K562 (cell line): ENCODE results near the gene RARG. TPM values are rescaled to one million over a fixed set of nuclear protein-coding genes. Genes with fewer than 3 reads are reported as not detected.

Experiments
- ATF3 ChIP-seq, 2 experiments: fragments of 450-650 bp in 1 of 2; sonication (generic) in 1 of 2; formaldehyde crosslinking in 1 of 2; IDR thresholded peaks in 1 of 2; conservative IDR thresholded peaks in 1 of 2; 2 replicates each; pipeline versions ENCODE4 v1.6.1 to v1.8.1; 2016 to 2023; ENCODE audit warnings: mild to moderate bottlenecking in 2 of 2, moderate library complexity in 2 of 2, inconsistent platforms in 1 of 2, missing genetic modification reagents in 1 of 2
- MXI1 ChIP-seq: IDR thresholded peaks from 2 replicates; pipeline ENCODE4 v1.6.1; 2011; ENCODE audit warnings: low read depth, mild to moderate bottlenecking, improper control_type of control experiment, low read length
- MYC ChIP-seq, 2 experiments: fragments of 250-450 bp in 1 of 2; sonication (Bioruptor Pico) in 1 of 2; IDR thresholded peaks; 2 replicates each; pipeline versions ENCODE4 v1.5.1 to v1.6.1; 2012 to 2021; ENCODE audit warnings: low read depth in 2 of 2, borderline replicate concordance in 1 of 2, improper control_type of control experiment in 1 of 2, low read length in 1 of 2, mild to moderate bottlenecking in 1 of 2, moderate library complexity in 1 of 2
- PRMT5 ChIP-seq: sonication (generic); formaldehyde crosslinking; IDR thresholded peaks from 2 replicates; pipeline ENCODE4 v1.5.0; 2020; ENCODE audit warnings: missing genetic modification reagents
- polyA plus RNA-seq, 8 experiments: library from polyadenylated mRNA; depleted of rRNA in 4 of 8; stranded (reverse) in 5 of 8; unstranded in 3 of 8; fragments of >200 nt; fragmentation: Nextera tagmentation in 2 of 8; fragmentation: Illumina TruSeq in 1 of 8; extraction: Ambion mirVana in 2 of 8; extraction: Trizol in 1 of 8; gene quantifications; 2 replicates each; pipeline versions ENCODE4 v1.2.1 to v1.2.3, GENCODE V29; 2011 to 2014; ENCODE audit warnings: inconsistent platforms in 1 of 8, missing spikeins in 1 of 8
- total RNA-seq, 7 experiments: library from RNA; depleted of rRNA in 6 of 7; stranded (reverse); fragments of >200 nt in 6 of 7; fragmentation: Illumina TruSeq in 2 of 7; extraction: Trizol in 2 of 7; gene quantifications; 2 replicates each; pipeline versions ENCODE4 v1.2.1 to v1.2.3, GENCODE V29; 2011 to 2021; ENCODE audit warnings: low replicate concordance in 1 of 7
- TF ChIP-seq, protein P1 (sequence below), 2 experiments: IDR thresholded peaks; 2 replicates each; pipeline ENCODE4 v1.6.1; 2012; ENCODE audit warnings: improper control_type of control experiment in 2 of 2, low read depth in 2 of 2, low read length in 2 of 2, borderline replicate concordance in 1 of 2

Gene RARG
- total and polyA plus RNA-seq, 9 of the 15 experiments (the other 6 are each of a cell fraction or from before 2014, with no cell fraction given) = 0.18 to 7.6 (median 3.8) TPM

DNA sequence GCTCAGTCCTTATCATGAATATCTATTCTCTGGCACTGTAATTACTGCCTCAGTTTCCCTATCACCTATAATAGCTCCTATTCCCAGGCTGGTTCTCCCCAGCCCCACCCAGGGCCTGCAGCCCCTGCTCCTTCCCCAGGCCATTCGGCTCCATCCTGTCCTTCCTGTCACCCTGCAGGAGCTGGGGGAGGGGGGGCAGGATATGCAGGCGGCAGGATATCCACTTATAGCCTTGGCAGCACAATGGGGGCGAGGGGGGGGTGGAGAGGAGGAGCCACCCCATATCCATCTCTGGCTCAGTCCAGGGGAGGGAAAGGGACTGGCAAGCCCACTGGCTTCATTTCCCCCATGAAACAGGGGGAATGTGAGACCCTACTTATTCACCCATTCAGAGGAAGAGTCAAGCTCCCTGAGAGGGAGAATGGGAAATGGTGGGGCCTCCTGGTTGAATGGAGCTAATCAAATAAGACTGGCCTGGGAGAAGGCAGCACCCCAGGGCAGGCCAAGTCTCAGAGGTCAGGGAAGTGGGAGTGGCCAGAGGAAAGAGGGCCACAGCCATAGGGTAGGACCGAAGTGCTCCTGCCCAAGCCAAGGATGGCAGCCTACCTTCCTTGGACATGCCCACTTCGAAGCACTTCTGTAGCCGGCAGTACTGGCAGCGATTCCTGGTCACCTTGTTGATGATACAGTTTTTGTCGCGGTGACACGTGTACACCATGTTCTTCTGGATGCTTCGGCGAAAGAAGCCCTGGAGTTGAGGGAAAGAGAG is 17.1 kb downstream of the RARG start (continued):
- TF ChIP-seq, protein P1, sequence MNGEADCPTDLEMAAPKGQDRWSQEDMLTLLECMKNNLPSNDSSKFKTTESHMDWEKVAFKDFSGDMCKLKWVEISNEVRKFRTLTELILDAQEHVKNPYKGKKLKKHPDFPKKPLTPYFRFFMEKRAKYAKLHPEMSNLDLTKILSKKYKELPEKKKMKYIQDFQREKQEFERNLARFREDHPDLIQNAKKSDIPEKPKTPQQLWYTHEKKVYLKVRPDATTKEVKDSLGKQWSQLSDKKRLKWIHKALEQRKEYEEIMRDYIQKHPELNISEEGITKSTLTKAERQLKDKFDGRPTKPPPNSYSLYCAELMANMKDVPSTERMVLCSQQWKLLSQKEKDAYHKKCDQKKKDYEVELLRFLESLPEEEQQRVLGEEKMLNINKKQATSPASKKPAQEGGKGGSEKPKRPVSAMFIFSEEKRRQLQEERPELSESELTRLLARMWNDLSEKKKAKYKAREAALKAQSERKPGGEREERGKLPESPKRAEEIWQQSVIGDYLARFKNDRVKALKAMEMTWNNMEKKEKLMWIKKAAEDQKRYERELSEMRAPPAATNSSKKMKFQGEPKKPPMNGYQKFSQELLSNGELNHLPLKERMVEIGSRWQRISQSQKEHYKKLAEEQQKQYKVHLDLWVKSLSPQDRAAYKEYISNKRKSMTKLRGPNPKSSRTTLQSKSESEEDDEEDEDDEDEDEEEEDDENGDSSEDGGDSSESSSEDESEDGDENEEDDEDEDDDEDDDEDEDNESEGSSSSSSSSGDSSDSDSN (IDR thresholded peaks at IDR 0.05; ENCODE audit: borderline replicate concordance in 1 of 2, low read depth in 2 of 2, low read length in 2 of 2) = no peak
- TF ChIP-seq PRMT5 = no peak
- no peak for TF ChIP-seq MYC (IDR thresholded peaks at IDR 0.05; ENCODE audit: low read depth, low read length)
- TF ChIP-seq MYC (CRISPR knock-in tag; IDR thresholded peaks at IDR 0.05; ENCODE audit: borderline replicate concordance, low read depth) = no peak
- no peak for TF ChIP-seq ATF3 (IDR thresholded peaks at IDR 0.05)
- no peak for TF ChIP-seq ATF3 (CRISPR knock-in tag; conservative IDR thresholded peaks at IDR 0.05)
- no peak for TF ChIP-seq MXI1
